Activated T-helper 1 cell treated with anti-CD3 and anti-CD28 coated beads, Interleukin-12 subunit alpha, Interleukin-12 subunit beta, Interleukin-2, Interleukin-4 antibody, amounts not matched to agents 30 ng/mL and 10 ng/mL and 1 ng/mL, durations not matched to agents 14 hours and 24 hours and 36 hours (primary cell): ENCODE measurements around the gene RPRD1B. TPM values are rescaled to one million over a fixed set of nuclear protein-coding genes. Genes with fewer than 3 reads are reported as not detected.

Experiments used
- DNase-seq: peaks from one replicate; pipeline ENCODE4 v3.0.0; 2021; ENCODE audit warnings: low spot score
- H3K27ac Mint-ChIP-seq: one replicate; pipeline ENCODE4 v1.8.0; 2021; ENCODE audit warnings: mild to moderate bottlenecking, mixed read lengths
- H3K27me3 Mint-ChIP-seq: one replicate; pipeline ENCODE4 v1.8.0; 2022; ENCODE audit warnings: mild to moderate bottlenecking, moderate library complexity, mixed read lengths; ENCODE audit not compliant: insufficient read depth
- H3K36me3 Mint-ChIP-seq: one replicate; pipeline ENCODE4 v1.8.0; 2021; ENCODE audit warnings: low read depth, mixed read lengths
- H3K4me1 Mint-ChIP-seq: one replicate; pipeline ENCODE4 v1.8.0; 2021; ENCODE audit warnings: low read depth, mixed read lengths
- H3K4me3 Mint-ChIP-seq: one replicate; pipeline ENCODE4 v1.8.0; 2021; ENCODE audit warnings: mild to moderate bottlenecking, moderate library complexity, mixed read lengths
- H3K9me3 Mint-ChIP-seq: one replicate; pipeline ENCODE4 v1.8.0; 2021; ENCODE audit warnings: mixed read lengths
- intact Hi-C: fragments of 100-400 bp; cut with micrococcal nuclease; formaldehyde crosslinking; loops from one replicate; pipeline ENCODE4 v1.15.1; 2024
- total RNA-seq: library from RNA; stranded (reverse); gene quantifications from 2 replicates; pipeline ENCODE4 v1.2.3, GENCODE V29; 2022

The RPRD1B gene
- total RNA-seq, 1 donor from 2014 or later, result 48.8 TPM

DNA sequence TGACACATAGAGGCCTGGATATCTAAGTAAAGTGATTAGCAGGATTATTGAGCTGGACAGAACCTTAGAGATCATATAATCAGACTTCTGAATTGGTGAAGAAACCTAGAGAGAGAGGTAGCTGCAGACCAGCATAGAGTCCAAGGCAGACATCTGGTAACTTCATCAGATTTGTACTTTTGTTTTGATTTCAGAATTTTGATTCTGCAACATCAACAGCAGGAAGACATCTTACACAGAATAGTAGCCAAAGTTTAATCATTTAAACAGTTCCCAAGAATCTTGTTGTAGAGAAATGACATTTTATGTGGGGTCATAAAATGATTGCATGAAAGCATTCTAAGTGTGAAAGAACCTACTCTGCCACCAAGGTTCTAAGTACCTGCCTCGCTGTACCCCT is 39.4 kb downstream of the RPRD1B start:
- no peak overlapping the region for H3K27ac Mint-ChIP-seq
- H3K4me3 Mint-ChIP-seq, result no peak overlapping the region
- intact Hi-C loops, result loop anchor here (1.0 kb wide), 2 partner anchors 92 to 148 kb away; partner anchors contain the start of gene TGM2
- no peaks in the 10 kb centered on the region for H3K9me3 Mint-ChIP-seq
- H3K36me3 Mint-ChIP-seq, result peaks cover 38% of the 10 kb centered on the region
- H3K27me3 Mint-ChIP-seq, result no peaks in the 10 kb centered on the region
- H3K4me1 Mint-ChIP-seq, result peaks cover 7% of the 10 kb centered on the region
- DNase-seq, result no peak

DNA sequence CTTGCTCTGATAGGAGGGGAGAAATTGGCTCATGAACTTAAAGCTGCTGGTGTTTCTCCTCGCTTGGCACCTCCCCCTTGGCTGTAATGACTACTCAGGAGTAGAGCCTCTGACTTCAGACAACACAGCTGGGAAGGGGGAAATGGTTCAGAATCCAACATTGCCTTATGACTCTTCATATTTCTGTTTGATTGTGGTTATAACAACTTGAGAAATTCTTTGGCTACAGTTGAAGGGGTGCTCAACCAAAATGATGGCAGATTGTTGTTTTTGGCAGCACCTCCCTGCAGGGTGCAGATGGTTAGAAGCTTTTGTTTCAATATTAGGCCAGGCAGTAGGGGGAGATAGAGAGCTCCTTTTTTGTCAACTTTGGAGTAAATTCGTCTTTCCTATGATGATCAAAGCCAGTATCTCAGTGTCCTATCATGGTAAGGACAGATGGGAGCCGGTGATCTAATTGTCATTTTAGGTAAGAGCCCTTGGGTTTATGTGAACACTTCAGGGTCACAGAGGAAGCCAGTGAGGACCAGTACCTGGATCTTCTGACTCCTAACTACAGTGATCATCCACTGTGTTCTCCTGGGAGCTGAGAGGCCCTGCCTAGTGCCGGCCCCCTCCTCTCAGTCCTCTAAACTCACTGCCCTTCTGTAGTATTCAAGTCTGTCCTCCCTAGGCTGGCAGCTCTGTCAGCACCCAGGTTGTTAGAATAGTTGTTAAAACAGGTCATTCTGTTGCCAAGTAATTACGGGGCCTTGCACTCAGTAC is 39.9 kb downstream of the RPRD1B start:
- H3K36me3 Mint-ChIP-seq, result peaks cover 43% of the 10 kb centered on the region
- H3K4me1 Mint-ChIP-seq, result peaks cover 7% of the 10 kb centered on the region
- peak overlapping the region; percentile 49 for H3K27ac Mint-ChIP-seq
- H3K27me3 Mint-ChIP-seq, result no peaks in the 10 kb centered on the region
- H3K9me3 Mint-ChIP-seq, result no peaks in the 10 kb centered on the region
- intact Hi-C loops, result loop anchor here (1.0 kb wide), 2 partner anchors 92 to 148 kb away; partner anchors contain the start of gene TGM2
- DNase-seq, result peak; percentile 31
- no peak overlapping the region for H3K4me3 Mint-ChIP-seq

DNA sequence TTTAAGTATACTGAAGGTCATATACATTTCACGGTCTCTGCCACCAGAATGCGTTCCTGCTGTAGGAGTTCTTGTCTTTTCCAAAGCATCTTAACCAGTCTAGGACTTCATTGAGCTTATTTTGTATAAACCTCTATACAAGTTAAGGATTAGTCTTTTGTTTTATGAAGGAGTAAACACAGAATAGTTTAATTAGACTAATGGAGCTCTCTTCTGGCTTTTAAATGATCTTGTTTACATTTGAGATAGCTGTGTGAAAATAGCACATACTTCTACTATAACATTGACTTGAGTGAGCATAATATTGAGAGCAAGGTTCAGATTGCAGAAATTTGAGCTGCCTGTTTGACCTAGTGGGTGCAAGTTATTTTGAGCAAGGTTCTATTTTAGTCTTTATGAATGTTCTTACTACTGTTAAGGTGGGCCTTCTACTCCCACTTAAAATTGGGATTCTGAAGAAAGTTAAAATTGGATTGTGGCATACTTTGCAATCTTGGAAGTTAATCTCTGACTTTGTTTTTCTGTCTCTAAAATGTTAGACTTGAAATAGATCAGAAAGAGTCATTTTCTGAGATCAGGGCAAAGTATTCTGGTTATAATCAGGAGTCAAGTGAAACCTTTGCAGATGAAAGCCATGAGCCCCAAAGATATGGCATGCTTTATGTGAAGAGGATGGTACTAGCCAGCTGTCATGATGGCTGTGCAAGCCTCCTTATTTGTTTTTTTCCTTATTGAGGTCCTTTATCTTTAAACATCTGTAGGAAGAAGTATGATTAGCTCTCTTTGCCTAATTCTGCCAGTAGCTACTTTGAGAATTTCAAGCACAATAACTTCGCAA is 41.8 kb downstream of the RPRD1B start:
- H3K4me1 Mint-ChIP-seq, result peaks cover 7% of the 10 kb centered on the region
- no peak overlapping the region for H3K4me3 Mint-ChIP-seq
- peaks cover 4% of the 10 kb centered on the region for H3K9me3 Mint-ChIP-seq
- H3K27me3 Mint-ChIP-seq, result no peaks in the 10 kb centered on the region
- no peak overlapping the region for H3K27ac Mint-ChIP-seq
- intact Hi-C loops, result no loop called here
- DNase-seq, result no peak
- H3K36me3 Mint-ChIP-seq, result peaks cover 46% of the 10 kb centered on the region

DNA sequence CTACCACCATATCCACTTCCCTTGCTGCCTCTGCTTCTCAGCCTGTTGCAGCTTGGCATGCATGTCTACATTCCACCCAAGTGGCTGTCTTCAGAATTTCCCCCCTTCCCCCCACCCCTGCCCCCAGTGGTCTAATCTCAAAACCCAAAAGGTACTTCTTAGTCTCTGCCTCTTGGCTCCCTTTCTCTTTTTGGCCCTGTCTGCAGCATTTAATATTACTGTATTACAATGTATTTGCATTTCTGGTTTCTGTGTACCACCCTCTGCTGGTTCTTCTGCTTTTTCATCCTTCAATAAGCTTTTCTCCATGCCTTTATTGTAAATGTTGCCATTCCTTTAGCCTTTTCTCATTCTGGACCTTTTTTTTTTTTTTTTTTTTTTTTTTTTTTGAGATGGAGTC is 43.0 kb downstream of the RPRD1B start:
- H3K4me1 Mint-ChIP-seq, result peaks cover 9% of the 10 kb centered on the region
- peaks cover 4% of the 10 kb centered on the region for H3K9me3 Mint-ChIP-seq
- H3K27me3 Mint-ChIP-seq, result no peaks in the 10 kb centered on the region
- H3K36me3 Mint-ChIP-seq, result peaks cover 44% of the 10 kb centered on the region
- intact Hi-C loops, result no loop called here
- H3K4me3 Mint-ChIP-seq, result no peak overlapping the region
- no peak overlapping the region for H3K27ac Mint-ChIP-seq
- no peak for DNase-seq

GRCh38 chr20:38078084-38078483 is 44.5 kb downstream of the RPRD1B start:
- peaks cover 43% of the 10 kb centered on the region for H3K36me3 Mint-ChIP-seq

DNA sequence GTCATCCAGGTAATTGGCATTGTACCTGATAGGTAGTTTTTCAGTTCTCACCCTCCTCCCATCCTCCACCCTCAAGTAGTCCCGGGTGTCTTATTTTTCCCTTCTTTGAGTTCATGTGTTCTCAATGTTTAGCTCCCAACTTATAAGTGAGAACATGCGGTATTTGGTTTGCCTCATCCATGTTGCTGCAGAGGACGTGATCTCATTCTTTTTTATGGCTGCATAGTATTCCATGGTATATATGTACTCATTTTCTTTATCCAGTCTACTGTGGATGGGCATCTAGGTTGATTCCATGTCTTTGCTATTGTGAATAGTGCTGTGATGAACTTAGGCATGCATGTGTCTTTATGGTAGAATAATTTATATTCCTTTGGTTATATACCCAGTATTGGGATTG is 45.8 kb downstream of the RPRD1B start:
- Mint-ChIP-seq H3K27ac (no peak overlapping the region), H3K27me3 (no peaks in the 10 kb centered on the region), H3K36me3 (peaks cover 40% of the 10 kb centered on the region), H3K4me1 (peaks cover 8% of the 10 kb centered on the region), H3K9me3 (peaks cover 4% of the 10 kb centered on the region), H3K4me3 (no peak overlapping the region)
- intact Hi-C loops, result no loop called here
- no peak for DNase-seq

More at GRCh38 chr20:38078084-38078483, 44.5 kb downstream of the RPRD1B start:
- intact Hi-C loops, result no loop called here
- Mint-ChIP-seq H3K27me3 (no peaks in the 10 kb centered on the region), H3K4me3 (no peak overlapping the region), H3K4me1 (peaks cover 15% of the 10 kb centered on the region), H3K9me3 (peaks cover 4% of the 10 kb centered on the region), H3K27ac (no peak overlapping the region)
- no peak for DNase-seq

DNA sequence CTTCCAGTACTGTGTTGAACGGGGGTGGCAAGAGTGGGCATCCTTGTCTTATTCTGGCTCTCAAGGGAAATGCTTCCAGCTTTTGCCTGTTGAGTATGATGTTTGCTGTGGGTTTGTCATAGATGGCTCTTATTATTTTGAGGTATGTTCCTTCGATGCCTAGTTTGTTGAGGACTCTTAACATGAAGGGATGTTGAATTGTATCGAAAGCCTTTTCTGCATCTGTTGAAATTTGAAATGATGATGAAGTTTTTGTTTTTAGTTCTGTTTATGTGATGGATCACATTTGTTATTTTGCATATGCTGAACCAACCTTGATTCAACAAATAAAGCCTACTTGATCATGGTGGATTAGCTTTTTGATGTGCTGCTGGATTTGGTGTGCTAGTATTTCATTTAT is 48.0 kb downstream of the RPRD1B start:
- intact Hi-C loops, result no loop called here
- Mint-ChIP-seq H3K36me3 (peaks cover 43% of the 10 kb centered on the region), H3K27ac (no peak overlapping the region)

GRCh38 chr20:38082894-38083293 is 49.3 kb downstream of the RPRD1B start:
- intact Hi-C loops, result no loop called here
- H3K36me3 Mint-ChIP-seq, result peaks cover 45% of the 10 kb centered on the region

More for the DNA sequence above, 48.0 kb downstream of the RPRD1B start:
- DNase-seq, result no peak
- Mint-ChIP-seq H3K4me3 (no peak overlapping the region), H3K4me1 (peaks cover 8% of the 10 kb centered on the region), H3K27me3 (no peaks in the 10 kb centered on the region), H3K9me3 (peaks cover 4% of the 10 kb centered on the region)

DNA sequence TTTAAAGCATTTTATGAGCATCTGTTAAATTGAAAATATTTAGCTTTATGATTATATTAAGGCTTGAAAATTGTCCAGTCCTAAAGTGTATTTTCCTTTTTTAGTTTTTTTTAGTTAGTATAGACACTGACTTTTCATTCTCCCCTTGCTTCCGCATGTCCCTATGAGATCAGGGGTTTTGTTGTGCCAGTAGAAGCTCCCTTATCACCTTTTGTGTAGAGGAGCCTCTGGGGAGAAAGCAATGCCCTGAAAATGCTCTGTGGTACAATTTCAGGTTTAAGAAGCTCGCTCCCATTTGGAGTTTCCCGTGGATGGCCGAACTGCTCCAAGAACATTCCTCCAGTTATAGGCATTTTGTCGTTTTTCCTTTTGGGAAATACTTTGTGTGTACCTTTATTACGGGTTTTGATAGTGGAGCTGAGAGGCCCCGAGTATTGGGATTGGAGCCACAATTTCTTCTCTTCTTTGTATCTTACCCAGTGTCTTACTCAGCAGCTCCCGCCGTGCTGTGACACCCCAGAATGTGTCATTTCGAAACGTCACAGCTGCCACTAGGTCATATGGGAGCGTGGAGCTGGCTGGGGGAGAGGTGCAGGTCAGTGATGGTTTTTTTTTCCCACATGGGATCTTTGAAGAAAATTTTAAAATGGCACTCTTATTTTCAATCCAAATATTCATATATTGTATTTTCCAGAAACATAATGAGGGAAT is 49.9 kb downstream of the RPRD1B start:
- H3K4me3 Mint-ChIP-seq, result no peak overlapping the region
- peaks cover 4% of the 10 kb centered on the region for H3K9me3 Mint-ChIP-seq
- no peaks in the 10 kb centered on the region for H3K27me3 Mint-ChIP-seq
- intact Hi-C loops, result no loop called here
- H3K4me1 Mint-ChIP-seq, result peaks cover 8% of the 10 kb centered on the region
- H3K27ac Mint-ChIP-seq, result peak overlapping the region; percentile 29
- no peak for DNase-seq
- peaks cover 40% of the 10 kb centered on the region for H3K36me3 Mint-ChIP-seq

More at GRCh38 chr20:38082894-38083293, 49.3 kb downstream of the RPRD1B start:
- Mint-ChIP-seq H3K27ac (no peak overlapping the region), H3K4me1 (peaks cover 8% of the 10 kb centered on the region), H3K9me3 (peaks cover 4% of the 10 kb centered on the region), H3K27me3 (no peaks in the 10 kb centered on the region), H3K4me3 (no peak overlapping the region)
- DNase-seq, result no peak

- H3K27me3 Mint-ChIP-seq, result no peaks in the 10 kb centered on the region
- H3K4me1 Mint-ChIP-seq, result peaks cover 8% of the 10 kb centered on the region
- intact Hi-C loops, result no loop called here
- DNase-seq, result no peak
- no peak overlapping the region for H3K4me3 Mint-ChIP-seq
- H3K9me3 Mint-ChIP-seq, result peaks cover under 1% of the 10 kb centered on the region
- H3K27ac Mint-ChIP-seq, result no peak overlapping the region
- H3K36me3 Mint-ChIP-seq, result peaks cover 36% of the 10 kb centered on the region
Observed at GRCh38 chr20:38084425-38084951, 50.9 kb downstream of the RPRD1B start.

GRCh38 chr20:38085026-38085425 is 51.5 kb downstream of the RPRD1B start:
- Mint-ChIP-seq H3K4me3 (no peak overlapping the region), H3K4me1 (peaks cover 8% of the 10 kb centered on the region), H3K9me3 (no peaks in the 10 kb centered on the region), H3K27ac (no peak overlapping the region), H3K27me3 (no peaks in the 10 kb centered on the region), H3K36me3 (peaks cover 33% of the 10 kb centered on the region)
- intact Hi-C loops, result no loop called here
- no peak for DNase-seq

- intact Hi-C loops, result no loop called here
- Mint-ChIP-seq H3K4me3 (no peak overlapping the region), H3K36me3 (peaks cover 35% of the 10 kb centered on the region), H3K4me1 (peaks cover 35% of the 10 kb centered on the region), H3K27me3 (no peaks in the 10 kb centered on the region), H3K27ac (no peak overlapping the region), H3K9me3 (no peaks in the 10 kb centered on the region)
- no peak for DNase-seq
Observed at GRCh38 chr20:38089500-38089899, 56.0 kb downstream of the RPRD1B start.
